ENCODE data around the gene IMPDH2.

IMPDH2 gene

DNA sequence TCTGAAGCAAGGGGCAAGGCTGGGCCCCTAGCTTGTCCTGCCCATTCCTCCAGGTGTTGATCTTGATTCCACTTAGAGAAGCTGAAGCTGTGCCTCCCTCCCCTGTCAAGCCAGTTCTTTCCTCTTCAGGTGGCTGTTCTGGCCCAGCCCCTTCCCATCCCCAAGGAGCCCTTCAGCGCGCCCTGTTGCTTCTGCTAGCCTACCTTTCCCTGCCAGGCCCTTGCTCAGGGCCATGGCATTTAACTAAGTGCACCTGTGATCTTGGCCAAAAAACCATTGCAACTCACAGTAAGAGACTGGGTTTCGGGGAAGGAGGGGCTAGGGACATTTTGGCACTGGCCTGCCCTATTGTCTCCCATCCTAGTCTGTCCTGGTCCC is 23.9 kb downstream of the IMPDH2 start:
- no peak for DNase-seq

- no peak for DNase-seq
Observed at GRCh38 chr3:49004352-49005302, 24.6 kb downstream of the IMPDH2 start.

- DNase-seq, result no peak
Observed at GRCh38 chr3:49001155-49001554, 28.0 kb downstream of the IMPDH2 start.

DNA sequence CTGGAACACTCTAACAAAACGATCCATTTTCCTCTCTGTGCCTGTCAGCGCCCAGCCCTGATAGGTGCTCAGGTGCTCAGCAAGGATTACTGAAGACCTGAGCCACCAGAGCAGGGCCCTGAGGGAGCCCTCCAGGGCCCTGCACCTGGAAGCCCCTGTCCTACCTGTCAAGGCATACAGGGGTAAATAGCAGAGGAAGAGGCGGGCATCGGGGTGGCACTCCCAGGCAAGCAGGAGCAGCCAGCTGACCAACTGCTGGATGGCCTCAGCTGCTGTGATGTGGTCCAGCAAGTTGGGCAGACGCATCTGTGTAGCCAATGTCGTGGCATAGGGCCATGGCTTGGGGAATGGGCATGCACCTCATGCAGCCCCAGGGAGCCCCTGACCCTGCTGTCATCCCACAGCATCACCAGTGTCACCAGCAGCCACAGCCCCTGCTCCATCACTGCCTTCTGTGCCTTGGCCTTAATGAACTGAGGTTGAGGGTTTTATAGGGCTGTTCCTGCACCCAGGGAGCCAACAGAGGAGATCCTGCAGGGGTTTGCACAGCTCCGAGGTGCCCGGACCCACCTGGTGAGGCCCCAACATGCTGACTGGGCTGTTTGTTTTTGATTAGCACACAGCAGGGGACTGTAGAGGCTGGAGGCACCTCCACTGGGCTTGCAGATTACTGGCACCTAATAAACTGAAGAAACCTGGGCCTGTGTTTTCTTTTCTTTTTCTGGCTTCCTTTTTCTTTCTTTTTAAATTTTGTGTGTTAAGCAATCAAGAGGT is 29.9 kb downstream of the IMPDH2 start:
- DNase-seq, result no peak

- peak; percentile 61 for DNase-seq
Observed at GRCh38 chr3:48997714-48998637, 31.2 kb downstream of the IMPDH2 start.

- no peak for DNase-seq
Observed at GRCh38 chr3:48997102-48997635, 32.0 kb downstream of the IMPDH2 start.

DNA sequence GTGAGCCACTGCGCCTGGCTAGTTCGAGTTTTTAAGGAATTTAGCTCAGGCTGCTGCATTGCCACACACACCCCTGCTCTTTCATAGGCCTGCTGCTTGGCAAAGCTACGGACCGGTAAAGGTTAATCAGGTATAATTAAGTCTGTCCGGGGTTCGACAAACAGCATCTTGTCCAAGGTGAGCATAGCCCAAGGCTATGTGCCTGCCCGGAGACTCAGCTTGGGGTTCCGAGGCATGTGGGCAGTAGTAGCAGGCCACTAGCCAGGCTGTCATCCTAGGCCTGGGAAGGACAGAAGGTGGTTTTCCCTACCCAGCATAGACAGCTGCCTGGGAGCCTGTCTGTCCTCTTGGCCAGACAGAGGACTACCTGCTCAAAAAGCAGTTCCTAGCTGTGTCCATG is 32.6 kb downstream of the IMPDH2 start:
- no peak for DNase-seq

DNA sequence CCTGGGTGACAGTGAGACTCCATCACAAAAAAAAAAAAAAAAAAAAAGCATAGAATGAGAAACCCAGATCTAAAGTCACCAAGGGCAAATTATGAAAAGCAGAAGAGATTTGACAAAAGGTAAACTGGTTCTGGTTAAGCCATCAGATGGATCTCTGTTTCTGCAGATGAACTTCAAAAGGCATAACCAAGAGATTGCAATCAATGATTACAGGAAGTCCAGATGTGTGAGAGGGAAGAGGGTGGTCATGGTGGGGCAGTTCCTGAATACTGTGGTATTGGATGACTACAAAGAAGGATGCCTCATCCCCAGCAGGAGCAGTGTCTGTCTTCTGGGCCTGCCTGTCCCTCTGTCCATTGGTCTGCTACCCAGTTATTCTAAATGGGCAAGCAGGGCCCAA is 35.4 kb downstream of the IMPDH2 start:
- no peak for DNase-seq

DNA sequence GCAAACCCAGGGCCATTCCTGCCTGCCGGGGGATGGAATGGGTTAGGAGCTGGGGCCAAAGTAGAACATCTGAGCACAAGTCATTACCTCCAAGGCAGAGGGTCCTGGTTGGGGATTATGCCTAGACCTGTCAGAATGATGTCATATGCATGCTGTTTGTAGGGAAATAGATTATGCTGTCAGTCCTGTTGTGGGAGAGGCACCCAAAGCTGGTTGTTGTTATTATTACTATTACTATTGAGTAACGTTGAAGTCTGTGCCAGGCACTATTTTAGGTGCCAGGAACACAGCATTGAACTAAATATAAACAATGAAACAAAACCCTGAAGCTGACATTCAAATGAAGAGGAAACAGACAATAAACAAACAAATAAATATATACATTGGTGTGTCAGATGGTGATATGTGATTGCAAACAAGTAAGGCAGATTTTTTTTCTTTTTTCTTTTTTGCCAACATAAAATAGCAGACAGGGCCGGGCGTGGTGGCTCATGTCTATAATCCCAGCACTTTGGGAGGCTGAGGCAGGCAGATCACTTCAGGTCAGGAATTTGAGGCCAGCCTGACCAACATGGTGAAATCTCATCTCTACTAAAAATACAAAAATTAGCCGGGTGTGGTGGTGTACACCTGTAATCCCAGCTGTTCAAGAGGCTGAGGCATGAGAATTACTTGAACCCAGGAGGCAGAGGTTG is 37.2 kb downstream of the IMPDH2 start:
- DNase-seq, result no peak

- DNase-seq, result peak; percentile 26
Observed at GRCh38 chr3:48990636-48991469, 38.3 kb downstream of the IMPDH2 start.

- peak; percentile 44 for DNase-seq
Observed at GRCh38 chr3:48989796-48990635, 39.2 kb downstream of the IMPDH2 start, which contains the start of gene P4HTM. Gene P4HTM (plus strand): TSS chr3:48990241. CDS start chr3:48990257, 16 bp downstream.

DNA sequence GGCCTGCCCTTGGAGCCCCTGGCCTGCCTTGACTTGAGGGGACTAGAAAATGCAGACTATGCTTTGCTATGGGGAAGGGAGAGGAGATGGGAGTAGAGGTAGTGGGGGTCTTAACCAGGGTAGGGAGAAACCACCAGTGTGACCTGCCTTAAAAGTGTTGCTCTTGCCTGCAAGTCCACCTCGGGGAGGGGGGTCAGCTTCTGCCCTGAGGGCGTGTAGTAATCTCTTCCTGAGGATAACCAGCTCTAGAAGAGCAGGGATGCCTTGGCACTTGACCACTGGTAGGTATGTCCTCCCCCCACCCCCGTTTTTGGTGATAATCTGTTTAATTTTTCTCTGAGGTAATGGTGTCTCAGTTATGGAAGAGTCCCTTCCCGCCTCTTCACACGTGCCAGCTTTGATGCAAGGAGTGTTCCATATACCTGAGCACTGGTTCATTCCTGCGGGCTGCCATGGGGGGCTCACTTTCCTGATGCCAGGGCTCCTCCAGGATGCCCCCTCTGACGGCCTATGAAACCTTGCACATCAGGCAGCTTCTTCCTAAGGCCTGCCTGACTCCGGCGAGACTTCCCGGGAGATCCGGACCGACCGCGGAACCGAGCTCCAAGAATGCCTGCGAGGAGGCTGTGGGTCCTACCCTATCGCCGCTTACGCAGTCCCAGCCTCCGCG is 39.9 kb downstream of the IMPDH2 start:
- DNase-seq, result no peak

GRCh38 chr3:48985831-48986376 is 43.3 kb downstream of the IMPDH2 start:
- no peak for DNase-seq

DNA sequence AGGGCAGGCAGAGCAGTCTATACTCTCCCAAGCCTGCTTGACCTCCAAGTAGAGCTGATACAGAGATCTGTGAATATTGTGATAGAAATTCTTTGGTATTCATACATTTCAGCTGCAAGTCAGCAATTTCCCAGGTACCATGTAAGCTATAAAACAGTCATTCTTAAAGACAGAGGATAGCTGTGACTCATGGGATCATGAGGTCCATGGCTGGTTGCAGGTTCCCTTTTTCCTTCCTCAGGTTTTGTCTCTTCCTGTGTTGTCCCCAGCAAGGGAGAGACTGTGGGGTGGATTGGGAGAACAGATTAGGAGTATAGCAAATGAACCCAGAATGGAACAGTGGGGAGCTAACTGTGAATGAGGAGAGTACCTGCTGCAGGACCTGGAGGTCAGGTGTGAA is 44.5 kb downstream of the IMPDH2 start:
- no peak for DNase-seq

DNA sequence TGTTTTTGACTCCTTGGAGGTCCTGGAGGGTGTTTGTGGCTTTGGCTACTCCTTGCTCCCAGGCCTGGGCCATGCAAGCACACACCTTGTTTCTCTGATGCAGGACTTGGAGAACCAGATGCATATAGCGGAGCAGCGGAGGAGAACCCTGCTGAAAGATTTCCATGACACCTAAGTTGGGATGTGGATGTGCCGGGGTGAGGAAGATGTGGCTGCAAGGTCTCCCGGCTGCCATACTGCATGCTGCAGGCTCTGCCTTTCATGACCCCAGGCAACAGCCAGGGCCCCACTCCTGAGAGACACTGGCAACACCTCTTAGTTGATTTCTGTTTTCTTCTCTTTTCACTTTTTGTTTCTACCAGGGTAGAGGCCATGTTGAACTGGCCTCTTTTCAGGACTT is 46.1 kb downstream of the IMPDH2 start:
- DNase-seq, result no peak

GRCh38 chr3:48982686-48983085 is 46.5 kb downstream of the IMPDH2 start:
- no peak for DNase-seq

- DNase-seq, result no peak
Observed at GRCh38 chr3:48982016-48982415, 47.2 kb downstream of the IMPDH2 start.

DNA sequence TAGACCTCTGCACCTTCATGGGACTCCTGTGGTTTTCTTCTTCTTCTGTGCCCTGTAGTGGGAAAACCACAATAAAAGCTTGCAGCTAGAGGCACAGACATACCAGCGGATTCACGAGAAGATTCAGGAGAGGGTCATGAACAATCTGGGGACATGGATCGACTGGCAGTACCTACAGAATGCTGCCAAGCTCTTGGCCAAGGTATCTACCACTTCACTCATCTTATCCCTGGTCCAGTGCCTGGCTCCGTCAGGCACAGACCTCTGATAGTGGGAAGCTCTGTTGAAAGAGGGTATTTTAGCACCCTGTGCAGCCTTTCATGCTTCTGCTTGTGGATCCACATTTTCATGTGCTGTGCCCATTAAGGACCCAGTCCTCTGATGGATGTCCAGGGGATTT is 48.9 kb downstream of the IMPDH2 start:
- no peak for DNase-seq

GRCh38 chr3:48979451-48979850 is 49.7 kb downstream of the IMPDH2 start:
- no peak for DNase-seq
